ENCODE data around the gene FILIP1L.

The FILIP1L gene

GRCh38 chr3:100124201-100124761 is 10.0 kb upstream of the FILIP1L start:
- no peak for FAIRE-seq

GRCh38 chr3:100123112-100123511 is 8.8 kb upstream of the FILIP1L start:
- no peak for FAIRE-seq

- no peak for FAIRE-seq
Measured at GRCh38 chr3:100122321-100122720, 8.0 kb upstream of the FILIP1L start.

GRCh38 chr3:100120693-100121092 is 6.4 kb upstream of the FILIP1L start:
- no peak for FAIRE-seq

- no peak for FAIRE-seq
Measured at GRCh38 chr3:100120012-100120411, 5.7 kb upstream of the FILIP1L start.

GRCh38 chr3:100117093-100117492 is 2.8 kb upstream of the FILIP1L start:
- FAIRE-seq: no peak

GRCh38 chr3:100113723-100114412 is 433 bp downstream of the FILIP1L start:
- FAIRE-seq: no peak

GRCh38 chr3:100111728-100112127 is 2.6 kb downstream of the FILIP1L start:
- no peak for FAIRE-seq

GRCh38 chr3:100110162-100110561 is 4.1 kb downstream of the FILIP1L start:
- FAIRE-seq: no peak

GRCh38 chr3:100108464-100109079 is 5.7 kb downstream of the FILIP1L start:
- FAIRE-seq: no peak

- no peak for FAIRE-seq
Measured at GRCh38 chr3:100107221-100107814, 7.0 kb downstream of the FILIP1L start.

- FAIRE-seq: no peak
Measured at GRCh38 chr3:100106531-100107141, 7.7 kb downstream of the FILIP1L start.

GRCh38 chr3:100106094-100106493 is 8.2 kb downstream of the FILIP1L start:
- no peak for FAIRE-seq

- no peak for FAIRE-seq
Measured at GRCh38 chr3:100105501-100105900, 8.8 kb downstream of the FILIP1L start.

GRCh38 chr3:100104817-100105413 is 9.4 kb downstream of the FILIP1L start:
- FAIRE-seq: no peak

GRCh38 chr3:100104442-100104798 is 9.9 kb downstream of the FILIP1L start:
- FAIRE-seq: no peak

- FAIRE-seq: no peak
Measured at GRCh38 chr3:100103558-100104441, 10.5 kb downstream of the FILIP1L start.

- no peak for FAIRE-seq
Measured at GRCh38 chr3:100102757-100103156, 11.5 kb downstream of the FILIP1L start.

- FAIRE-seq: no peak
Measured at GRCh38 chr3:100100425-100100824, 13.9 kb downstream of the FILIP1L start.

- FAIRE-seq: no peak
Measured at GRCh38 chr3:100099621-100100020, 14.7 kb downstream of the FILIP1L start.

GRCh38 chr3:100098784-100099070 is 15.6 kb downstream of the FILIP1L start:
- no peak for FAIRE-seq

Data from A204.1 (cell line).